Activated CD4-positive, alpha-beta T cell treated with anti-CD3 and anti-CD28 coated beads, Interleukin-2, amount 50 U/mL, for 1 hour (primary cell): Measurements from ENCODE around the gene TAS1R2.
"Not testable (repeated sequence)": the region's sequence is repeated elsewhere in the genome, so short reads cannot be mapped to it uniquely, and the experiment has no call there.

Experiments used
- DNase-seq: peaks from one replicate; pipeline ENCODE4 v3.0.0-alpha.2; 2020

TAS1R2 gene

DNA sequence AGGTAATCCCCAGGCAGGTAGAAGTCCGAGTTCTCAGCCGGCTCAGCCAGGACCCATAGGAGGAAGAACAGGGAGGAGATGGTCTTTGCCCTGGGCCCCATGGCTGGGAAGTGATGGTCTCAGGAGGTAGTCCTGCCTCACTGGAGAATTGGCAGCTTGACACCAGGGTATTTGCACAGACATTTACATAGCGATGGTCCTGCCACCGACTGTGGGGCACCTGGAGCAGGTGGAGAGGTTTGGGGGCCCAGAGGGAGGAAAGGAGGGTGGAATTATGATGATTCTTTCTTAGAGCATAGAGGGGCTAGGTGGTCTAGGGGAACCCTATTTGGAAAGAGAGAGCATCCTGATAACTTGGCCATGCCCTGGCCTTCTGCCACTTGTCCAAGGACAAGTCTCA, at the start of gene TAS1R2:
Gene TAS1R2, minus strand, starts transcription at position 101 of the 400 bp plus-strand sequence. Its CDS starts 0 bp downstream, at position 101.
- DNase-seq, result no peak

DNA sequence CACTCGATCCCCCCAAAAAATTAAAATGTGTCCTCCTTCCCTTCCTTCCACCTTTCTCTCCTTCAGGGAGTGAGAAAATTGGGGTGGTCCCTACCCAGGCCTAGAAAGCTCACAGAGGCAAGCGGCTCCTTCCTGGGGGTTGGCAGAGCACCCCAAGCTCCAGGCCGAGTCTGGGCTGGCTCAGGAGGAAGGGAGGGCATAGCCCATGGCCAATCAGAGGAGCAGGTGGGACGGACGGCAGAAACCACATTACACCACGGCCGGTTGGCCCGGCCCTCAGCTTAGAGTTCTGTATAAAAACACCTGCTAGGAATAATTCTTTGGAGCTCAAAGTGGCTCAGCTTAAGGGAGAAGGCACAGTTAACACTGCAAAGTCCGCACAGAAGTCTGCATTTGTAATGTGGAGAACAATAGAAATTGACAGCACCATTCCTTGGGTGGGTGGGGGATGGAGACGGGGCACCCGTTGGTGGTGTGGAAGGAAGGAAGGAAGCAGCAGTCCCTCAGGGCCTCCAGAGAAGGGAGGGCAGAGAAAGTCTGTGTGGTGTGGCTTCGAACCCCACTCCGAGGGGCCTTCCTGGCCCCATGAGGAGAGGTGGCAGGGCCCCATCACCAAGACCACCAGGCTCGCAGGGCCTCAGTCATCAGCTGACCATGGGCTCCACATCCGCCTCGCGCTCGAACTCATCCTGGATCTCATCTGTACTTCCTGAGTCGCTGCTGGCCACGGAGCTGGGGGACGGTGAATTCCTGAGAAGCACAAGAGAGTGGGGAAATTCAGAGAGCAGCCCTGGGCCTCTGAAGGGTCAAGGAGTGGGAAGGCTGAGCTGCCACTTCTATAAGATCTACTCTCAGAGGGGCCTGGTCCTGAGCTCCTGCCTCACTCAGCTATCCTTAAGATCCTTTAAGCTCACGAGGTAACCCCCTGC, 48.7 kb upstream of the TAS1R2 start:
- DNase-seq, result no peak

DNA sequence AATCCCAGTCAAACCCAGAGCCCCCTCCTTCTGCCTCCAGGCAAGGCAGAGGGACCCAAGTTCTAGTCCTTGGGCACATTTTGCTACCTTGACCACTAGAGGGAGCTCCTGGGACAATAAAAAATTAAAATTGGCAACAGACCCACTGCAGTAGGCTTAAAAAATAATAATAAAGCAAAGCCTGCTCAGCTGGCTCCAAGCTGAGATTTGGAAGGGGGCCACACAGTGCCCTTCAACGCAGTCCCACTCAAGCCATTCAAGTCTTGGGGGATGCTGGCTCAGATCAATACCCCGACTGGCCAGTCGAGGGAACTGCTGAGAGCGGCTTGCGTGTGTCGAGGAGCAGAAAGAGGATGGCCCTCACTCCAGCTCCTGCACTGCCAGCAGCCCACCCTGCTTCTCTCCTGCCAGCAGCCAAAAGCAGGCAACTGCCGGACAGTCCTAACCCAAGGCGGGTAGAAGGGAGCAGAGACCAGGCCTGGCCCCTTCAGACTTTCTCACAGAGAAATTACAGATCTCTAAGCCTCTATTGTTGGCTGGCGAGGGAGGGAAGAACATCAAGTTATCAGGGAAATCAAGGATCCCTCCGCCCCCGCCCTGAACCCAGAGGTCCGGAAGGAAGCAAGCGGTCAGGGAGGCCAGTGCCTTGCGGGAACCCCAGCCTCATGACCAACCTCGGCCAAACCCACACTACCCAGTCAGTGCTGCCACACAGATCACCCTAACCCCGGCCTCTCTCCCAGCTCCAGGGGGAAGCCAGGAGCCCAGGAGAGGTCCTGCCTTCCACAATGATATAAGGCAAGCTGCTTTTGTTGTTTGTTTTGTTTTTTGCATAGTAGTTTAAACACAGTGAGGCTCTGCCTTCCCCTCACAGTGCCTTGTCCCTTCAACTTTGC, 47.8 kb upstream of the TAS1R2 start:
- DNase-seq, result peak; percentile 56

DNA sequence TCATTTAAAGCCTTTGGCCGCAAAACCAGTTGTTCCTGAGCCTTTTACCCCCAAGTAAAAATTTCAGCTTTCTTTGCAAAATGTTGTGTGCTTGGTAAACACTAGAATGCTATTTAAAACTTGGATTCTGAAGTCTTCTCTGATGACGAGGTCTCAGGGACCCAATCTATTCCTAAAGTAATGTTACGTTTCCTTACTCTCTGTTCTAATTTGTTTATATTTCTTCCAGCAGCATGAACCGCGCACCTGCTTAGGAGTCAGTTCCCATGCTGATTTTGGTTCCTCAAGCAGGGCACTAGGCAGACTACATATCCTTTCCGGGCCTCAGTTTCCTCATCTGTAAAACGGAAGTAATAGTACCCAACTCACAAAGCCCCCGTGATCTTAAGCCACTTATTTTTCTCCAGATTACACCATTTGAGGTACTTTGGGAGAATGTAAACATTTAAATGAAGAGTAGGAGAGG, 43.9 kb upstream of the TAS1R2 start:
- no peak for DNase-seq

DNA sequence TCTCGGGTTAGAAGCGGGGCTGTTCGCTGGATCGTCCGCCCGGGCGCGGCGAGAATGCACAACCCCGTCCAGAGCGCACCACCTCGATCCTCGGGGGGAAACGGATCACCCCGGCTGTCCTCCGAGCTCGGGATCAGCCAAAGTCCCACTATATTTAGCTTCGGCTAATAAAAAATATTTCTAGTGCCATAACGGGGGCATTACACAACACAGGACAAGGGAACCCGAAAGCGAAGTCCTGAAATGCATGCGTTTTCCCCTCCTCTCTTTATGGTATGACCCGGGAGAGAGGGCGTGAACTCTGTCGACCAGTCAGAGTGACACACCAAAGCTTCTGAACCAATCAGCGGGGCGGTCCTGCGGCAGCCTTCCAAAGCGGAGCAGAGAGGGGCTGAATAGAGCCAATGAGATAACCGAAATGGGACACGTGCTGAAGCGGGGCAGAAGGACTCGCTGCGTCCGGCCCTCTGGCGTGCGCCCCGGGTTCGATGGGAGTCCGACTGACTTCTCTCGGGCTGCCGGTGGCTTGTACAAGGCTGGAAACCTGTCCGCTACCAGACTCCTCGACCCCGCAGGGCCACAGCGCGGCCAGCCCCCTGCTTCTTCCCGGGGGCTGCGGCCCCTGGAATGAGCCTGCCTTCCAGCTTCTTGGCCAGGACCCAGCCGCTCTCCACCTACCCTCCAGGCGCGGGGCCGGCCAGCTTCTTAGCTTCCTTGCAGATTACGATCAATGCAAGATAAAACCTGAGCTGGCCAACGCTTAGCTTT, 43.2 kb upstream of the TAS1R2 start, which contains the start of gene ALDH4A1:
Gene ALDH4A1, minus strand, starts transcription at position 33 of the 768 bp plus-strand sequence. Its CDS starts 32 bp downstream, at position 1.
- peak; percentile 89 for DNase-seq

DNA sequence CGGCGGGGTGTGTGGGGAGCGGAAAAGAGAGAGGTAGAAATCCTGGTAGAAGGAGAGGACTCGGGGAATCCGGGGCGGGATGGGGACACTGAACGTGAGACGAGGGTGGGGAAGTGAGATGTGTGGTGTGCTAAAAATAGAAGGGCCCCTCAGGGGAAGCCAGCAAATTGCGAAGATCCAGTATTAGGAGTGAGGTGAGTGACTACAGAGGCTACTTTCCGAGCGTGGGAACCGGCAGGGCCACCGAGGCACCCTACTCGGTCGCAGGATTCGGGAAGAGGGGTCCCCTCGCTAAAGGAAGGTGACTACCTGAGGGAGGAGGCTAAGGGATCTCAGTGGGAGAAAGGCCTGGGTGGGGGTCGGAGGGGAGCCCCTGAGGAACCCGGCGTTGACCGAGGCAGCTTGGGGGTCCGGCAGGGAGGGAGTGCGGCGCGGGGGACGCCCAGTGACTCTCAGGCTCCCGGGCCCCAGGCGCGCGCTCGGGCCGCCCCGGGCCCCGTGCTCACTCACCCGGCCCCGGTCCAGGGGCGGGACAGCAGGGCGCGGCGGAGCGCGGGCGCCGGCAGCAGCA, 42.6 kb upstream of the TAS1R2 start:
- no peak for DNase-seq

DNA sequence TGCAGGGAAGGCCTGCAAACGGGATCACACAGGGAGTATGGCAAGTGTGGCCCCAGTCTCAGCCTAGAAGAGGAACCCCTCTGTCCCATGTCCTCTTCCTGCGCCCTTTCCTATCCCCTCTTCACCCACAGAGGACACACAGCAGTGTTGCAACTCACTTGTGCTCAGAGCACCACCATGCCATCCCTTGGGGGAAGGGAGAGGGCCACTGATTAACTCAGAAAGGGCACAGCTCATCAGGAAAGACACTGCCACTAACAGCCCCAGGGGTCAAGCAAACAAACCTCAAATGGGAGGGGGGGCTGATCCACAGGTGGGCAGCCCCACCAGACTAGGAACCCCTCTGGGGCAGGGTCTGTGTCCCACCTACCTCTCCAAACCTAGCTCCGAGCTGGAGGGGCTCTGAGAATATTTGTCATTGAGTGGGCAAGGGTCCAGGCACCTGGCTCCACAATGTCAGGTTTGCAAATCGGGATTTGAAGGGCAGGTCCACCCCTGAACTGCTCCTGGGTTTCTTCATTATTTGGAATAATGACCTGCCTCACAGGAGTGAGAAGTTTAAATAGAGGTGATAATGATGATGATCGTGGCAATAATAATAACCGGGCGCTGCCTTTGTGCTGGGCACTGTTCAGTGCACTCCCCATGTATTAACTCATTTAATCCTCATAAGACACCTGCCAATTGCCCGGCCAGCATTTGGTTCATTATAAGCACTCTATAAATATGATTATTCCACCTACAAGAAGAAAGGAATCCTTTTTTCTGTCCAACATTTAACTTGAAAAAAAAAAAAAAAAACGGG, 41.9 kb upstream of the TAS1R2 start:
- DNase-seq, result no peak

DNA sequence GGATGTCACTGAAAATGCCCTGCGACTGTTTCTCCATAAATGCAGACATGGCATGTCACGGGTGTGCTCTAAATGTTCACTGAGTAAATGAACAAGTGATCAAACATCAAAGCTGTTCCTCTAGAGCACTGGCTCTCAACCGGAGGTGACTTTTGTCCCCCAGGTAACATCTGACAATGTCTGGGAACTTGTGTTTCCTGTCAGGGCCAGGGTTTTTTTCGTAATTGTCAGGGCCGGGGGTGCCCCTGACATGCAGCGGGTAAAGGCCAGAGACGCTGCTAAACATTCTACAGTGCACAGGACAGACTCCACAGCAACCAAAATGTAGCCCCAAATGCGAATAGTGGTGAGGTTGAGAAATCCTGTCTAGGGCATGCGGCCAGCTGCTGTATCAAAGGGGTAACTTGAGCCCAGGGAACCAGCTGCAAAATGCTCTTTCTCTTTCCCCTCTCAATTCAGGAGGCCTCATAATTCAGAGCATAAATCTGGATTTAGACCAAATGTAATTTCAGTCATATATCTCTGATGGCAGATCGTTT, 40.9 kb upstream of the TAS1R2 start:
- no peak for DNase-seq

DNA sequence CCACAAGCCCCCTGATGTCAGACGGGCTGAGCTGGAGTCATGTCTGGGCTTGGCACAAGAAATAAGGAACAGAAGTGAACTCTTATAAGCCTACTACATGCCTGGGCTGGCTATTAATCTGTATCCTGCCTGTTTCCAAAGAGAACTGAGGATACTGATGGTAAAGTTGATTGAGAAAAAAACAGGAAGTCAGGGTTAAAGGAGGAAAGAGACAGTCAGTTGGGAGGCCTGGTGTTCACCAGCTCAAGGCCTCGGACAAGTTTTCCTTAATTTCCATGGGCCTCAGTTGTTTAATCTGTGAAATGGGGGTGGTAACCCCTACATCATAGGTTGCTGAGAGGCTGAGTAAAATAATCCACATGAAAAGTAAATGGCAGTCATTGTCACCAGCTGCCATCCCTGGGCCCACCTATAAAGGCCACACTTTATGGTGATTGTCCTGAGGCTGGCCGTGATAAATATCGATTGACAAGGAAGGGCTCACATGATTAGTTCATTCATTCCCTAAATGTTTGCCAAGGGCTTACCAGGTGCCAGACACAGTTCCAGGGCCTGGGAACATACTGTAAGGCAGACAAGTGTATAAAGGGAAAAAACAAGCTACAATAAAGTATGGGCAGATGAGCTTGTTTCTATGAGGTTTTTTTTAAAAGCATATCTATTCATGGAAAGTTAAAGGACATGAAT, 40.0 kb upstream of the TAS1R2 start:
- no peak for DNase-seq

DNA sequence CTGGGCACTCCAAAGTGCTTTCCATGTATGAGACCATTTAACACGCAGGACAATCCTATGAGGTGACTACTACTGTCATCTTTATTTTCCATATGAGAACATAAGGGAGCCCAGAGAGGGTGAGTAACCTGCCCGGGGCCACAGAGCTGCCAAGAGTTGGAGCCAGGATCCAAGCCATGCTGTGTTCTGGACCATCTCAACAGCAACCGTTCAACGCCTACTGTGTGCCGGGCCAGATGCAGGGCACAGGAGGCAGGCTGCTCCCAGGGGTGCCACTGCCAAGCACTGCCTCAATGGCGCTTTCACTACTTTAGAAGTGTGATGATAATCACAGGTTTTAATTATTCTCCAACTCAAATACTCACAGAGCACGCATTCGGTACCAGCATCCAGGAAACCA, 39.1 kb upstream of the TAS1R2 start:
- no peak for DNase-seq

DNA sequence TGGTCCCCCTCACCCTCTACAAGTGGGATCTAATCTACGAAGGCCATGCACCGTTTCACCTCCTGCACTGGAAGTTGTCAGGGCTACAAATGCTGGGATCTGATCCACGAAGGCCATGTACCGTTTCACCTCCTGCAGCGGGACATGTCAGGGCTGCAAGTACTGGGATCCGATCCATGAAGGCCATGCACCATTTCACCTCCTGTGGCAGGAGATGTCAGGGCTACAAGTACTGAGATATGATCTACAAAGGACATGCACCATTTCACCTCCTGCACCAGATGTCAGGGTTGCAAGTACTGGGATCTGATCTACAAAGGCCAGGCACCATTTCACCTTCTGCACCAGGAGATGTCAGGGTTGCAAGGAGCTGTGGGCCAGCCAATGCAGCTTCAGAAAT, 35.9 kb upstream of the TAS1R2 start:
- no peak for DNase-seq

DNA sequence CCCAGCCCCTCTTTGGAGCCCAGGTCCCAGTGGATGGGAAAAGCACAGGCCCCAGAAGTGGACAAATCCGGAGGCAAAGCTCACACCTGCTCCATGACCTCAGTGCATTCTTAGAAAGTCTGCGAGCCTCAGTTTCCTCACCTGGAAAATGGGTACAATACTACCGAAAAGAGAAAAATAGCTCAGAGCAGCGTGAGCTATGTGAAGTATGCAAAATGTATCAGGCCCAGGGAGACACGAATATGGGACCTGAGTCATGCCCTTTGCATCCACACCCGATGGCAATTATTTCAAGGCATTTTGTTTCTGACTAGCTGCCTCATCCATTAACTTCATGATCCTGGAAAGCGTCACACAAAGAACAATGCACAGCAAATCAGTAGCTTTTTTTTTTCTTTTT, 33.7 kb upstream of the TAS1R2 start:
- DNase-seq, result no peak

DNA sequence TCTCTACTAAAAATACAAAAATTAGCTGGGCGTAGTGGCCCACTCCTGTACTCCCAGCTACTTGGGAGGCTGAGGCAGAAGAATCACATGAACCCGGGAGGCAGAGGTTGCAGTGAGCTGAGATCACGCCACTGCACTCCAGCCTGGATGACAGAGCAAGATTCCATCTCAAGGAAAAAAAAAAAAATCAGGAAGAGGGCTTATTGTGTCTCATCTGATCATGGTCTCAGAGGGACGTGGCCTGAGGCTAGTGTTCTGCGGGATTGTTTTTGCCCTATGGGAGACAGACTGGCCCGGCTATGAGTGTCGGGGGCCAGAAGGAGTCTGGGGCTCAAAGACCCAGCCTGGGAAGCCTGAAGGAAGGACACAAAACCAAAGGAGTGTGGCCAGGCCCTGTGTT, 32.4 kb upstream of the TAS1R2 start:
- not testable (repeated sequence) for DNase-seq

DNA sequence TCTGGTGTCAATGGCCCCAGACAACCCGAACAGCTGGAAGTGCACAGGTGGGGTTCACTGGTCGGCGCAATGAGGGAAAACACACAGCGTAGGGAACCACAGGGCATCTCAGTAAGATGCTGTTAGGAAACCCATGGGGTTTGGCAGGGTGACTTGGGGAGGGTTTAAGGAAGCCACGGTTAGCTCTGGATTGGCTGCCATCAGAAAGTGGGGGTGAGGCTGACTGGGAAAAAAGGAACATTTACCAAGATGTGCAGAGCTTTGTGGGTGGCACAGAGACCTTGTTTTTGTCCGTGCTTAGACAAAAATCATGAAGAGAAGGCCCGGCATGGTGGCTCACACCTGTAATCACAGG, 31.9 kb upstream of the TAS1R2 start:
- DNase-seq, result no peak

DNA sequence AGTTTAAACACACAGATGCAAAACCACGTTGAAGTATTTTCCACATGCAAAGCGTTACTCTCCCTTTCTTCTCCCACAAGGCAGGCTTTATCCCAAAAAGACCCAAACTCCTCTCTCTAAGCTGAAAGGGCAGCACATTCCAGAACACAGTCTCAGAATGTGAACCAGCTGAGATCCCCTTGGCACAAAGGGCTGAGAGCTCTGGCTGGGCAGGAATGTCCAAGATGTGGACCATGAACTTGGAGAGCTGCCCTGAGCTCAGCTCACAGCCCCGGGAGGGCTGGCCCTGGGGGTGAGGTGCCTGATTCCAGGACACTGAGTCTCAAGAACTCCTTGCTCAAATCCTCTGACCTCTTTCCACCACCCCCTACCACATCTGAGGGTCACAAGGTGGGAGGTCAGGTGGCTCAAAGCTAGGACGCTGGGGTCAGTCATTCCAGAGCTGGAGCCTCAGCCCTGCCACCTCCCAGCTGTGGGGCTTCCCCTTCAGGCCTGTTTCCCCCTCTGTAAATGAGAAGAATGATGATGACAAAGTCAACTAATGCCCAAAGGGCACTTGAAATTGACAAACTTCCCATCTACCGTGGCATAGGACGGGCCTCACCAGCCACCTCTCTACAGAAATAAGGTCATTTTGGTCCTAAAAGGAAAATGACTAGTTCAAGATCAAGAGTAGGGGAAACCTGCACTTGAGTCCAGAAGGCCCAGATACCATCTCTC, 31.4 kb upstream of the TAS1R2 start:
- no peak for DNase-seq

DNA sequence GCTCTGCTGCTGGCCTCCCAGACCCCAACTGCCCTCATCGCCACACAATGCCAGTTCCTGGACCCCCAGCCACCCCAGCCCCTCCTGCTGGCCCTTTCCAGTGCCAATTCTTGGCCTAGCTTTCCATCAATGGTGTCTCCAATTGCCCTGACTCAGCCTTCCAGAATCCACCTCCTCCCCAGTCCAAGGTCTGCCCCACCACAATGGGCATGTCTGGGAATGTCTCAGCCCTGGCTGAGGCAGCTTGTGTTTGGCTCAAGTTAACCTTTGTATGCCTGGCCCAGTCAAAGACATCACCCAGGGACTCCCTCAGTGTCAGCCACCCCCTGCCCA, 26.5 kb upstream of the TAS1R2 start:
- no peak for DNase-seq

DNA sequence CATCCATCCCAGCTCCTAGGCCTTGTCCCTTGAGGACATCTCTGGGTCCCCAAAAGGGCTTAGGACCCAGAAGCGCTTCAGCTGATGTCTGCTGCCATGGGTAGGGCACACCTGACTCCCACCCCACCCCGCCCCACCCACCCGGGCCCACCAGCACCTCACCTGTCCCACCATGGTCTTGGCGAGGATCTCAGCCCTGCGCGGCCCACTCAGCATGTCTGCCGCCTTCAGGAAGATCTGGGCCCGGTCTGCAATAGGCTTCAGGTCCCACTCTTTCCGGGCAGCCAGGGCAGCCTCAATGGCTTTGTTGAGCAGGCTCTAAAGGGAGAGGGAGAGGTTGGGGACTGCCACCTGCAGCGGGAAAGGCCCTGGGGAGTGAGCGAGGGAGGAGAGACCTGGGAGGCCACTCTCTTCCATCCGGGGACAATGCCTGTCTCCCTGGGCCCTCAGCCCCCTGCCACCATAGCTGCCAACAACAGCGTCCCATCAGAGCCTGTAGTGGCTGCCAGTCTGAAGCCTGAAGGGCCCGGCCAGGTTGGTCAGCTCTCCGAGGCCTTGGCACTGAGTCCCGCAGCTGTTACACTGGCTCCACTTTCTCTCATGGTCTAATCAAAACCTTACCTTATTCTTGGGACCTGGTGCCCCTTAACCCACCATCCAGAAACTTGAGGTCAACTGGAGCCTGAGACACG, 26.0 kb upstream of the TAS1R2 start:
- DNase-seq, result no peak

DNA sequence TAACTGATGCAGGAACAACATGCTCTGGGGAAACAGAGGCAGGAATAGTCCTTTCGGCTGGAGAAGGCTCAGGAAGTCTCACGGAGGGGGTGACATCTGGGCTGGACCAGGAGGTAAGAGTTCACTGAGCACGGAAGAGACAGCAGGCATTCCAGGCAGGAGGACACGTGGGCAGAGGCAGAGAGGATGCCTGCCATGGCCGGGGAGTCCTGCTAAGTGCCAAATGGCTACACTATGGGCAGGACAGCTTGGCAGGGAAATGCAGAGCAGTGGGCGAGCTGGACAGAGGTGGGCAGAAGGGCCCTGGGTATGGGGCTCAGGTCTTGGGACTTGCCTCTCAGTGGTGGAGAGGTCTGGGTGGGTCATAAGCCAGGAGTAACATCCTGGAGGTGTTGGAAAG, 25.3 kb upstream of the TAS1R2 start:
- no peak for DNase-seq

DNA sequence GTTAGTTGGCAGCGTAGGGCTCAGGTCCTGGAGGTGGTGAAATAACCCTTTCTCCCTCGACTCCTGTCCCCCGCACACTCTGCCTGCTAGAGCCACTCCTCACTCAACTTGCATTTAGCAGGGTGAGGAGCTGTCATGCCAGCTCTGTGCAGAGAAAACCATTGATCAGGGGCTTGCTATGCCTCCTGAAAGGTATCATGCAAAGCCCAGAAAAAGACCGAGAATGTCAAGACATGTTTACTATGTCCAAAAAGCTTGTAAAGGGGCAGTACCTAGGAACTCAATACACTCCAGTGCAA, 24.9 kb upstream of the TAS1R2 start:
- no peak for DNase-seq
